HG03354 (cell line): ENCODE measurements around the gene PRELID2.
A peak's percentile ranks its signal among the peaks of the same experiment; 100 is the strongest.
"Not testable (repeated sequence)": the region's sequence is repeated elsewhere in the genome, so short reads cannot be mapped to it uniquely, and the experiment has no call there.

ENCODE experiments used
- ATAC-seq: cut with Tn5 transposase; IDR thresholded peaks from one replicate; pipeline ENCODE4 v1.9.1; 2021; ENCODE audit warnings: mild to moderate bottlenecking; ENCODE audit not compliant: unreplicated experiment, poor library complexity, severe bottlenecking

PRELID2 gene

GRCh38 chr5:145841299-145841698 is 6.2 kb upstream of the PRELID2 start:
- ATAC-seq: no peak

- no peak for ATAC-seq
These were observed 5.5 kb upstream of the PRELID2 start for GRCh38 chr5:145840458-145841132.

- no peak for ATAC-seq
These were observed 3.1 kb upstream of the PRELID2 start for GRCh38 chr5:145838276-145838675.

GRCh38 chr5:145836241-145836640 is 1.1 kb upstream of the PRELID2 start:
- not testable (repeated sequence) for ATAC-seq

GRCh38 chr5:145835848-145836239 is 702 bp upstream of the PRELID2 start:
- peak; percentile 5 for ATAC-seq

GRCh38 chr5:145834554-145834916 is 607 bp downstream of the PRELID2 start:
- peak; percentile 8 for ATAC-seq

GRCh38 chr5:145833631-145834200 is 1.4 kb downstream of the PRELID2 start:
- ATAC-seq: no peak

- no peak for ATAC-seq
These were observed 4.5 kb downstream of the PRELID2 start for GRCh38 chr5:145830594-145830993.

GRCh38 chr5:145829708-145830361 is 5.3 kb downstream of the PRELID2 start:
- no peak for ATAC-seq

GRCh38 chr5:145826895-145827674 is 8.1 kb downstream of the PRELID2 start:
- no peak for ATAC-seq

- peak; percentile 82 for ATAC-seq
These were observed 9.4 kb downstream of the PRELID2 start for GRCh38 chr5:145825751-145826180.

- no peak for ATAC-seq
These were observed 11.1 kb downstream of the PRELID2 start for GRCh38 chr5:145824040-145824439.

- no peak for ATAC-seq
These were observed 16.5 kb downstream of the PRELID2 start for GRCh38 chr5:145818604-145819003.

GRCh38 chr5:145812877-145813276 is 22.3 kb downstream of the PRELID2 start:
- no peak for ATAC-seq

GRCh38 chr5:145811834-145812625 is 23.1 kb downstream of the PRELID2 start:
- ATAC-seq: no peak

- no peak for ATAC-seq
These were observed 28.2 kb downstream of the PRELID2 start for GRCh38 chr5:145806923-145807322.

GRCh38 chr5:145805819-145806218 is 29.3 kb downstream of the PRELID2 start:
- ATAC-seq: no peak

GRCh38 chr5:145804701-145805100 is 30.4 kb downstream of the PRELID2 start:
- ATAC-seq: no peak

GRCh38 chr5:145803112-145804004 is 31.8 kb downstream of the PRELID2 start:
- ATAC-seq: no peak
